H9 (cell line): ENCODE data around the gene SRC. TPM values are rescaled to one million over a fixed set of nuclear protein-coding genes. Genes with fewer than 3 reads are reported as not detected.
A peak's percentile ranks its signal among the peaks of the same experiment; 100 is the strongest.

Experiments
- DNase-seq: peaks from one replicate; pipeline ENCODE4 v3.0.0-alpha.2; 2017
- H2AFZ ChIP-seq: one replicate; pipeline ENCODE4 v1.6.1; 2013; ENCODE audit warnings: mild to moderate bottlenecking, low read length, control low read depth, moderate library complexity
- H2AK5ac ChIP-seq: 2 replicates; pipeline ENCODE4 v1.6.1; 2013; ENCODE audit warnings: low read length, control low read depth, mixed read lengths; ENCODE audit not compliant: insufficient read length
- H2BK120ac ChIP-seq: one replicate; pipeline ENCODE4 v1.6.1; 2013; ENCODE audit warnings: low read depth, mild to moderate bottlenecking, low read length, control low read depth, inconsistent platforms; ENCODE audit not compliant: poor library complexity, severe bottlenecking
- H2BK12ac ChIP-seq: 2 replicates; pipeline ENCODE4 v1.6.1; 2013; ENCODE audit warnings: low read length, control low read depth, mixed read lengths, low read depth; ENCODE audit not compliant: insufficient read length
- H2BK15ac ChIP-seq: 2 replicates; pipeline ENCODE4 v1.6.1; 2013; ENCODE audit warnings: low read depth, low read length, control low read depth
- H2BK20ac ChIP-seq: one replicate; pipeline ENCODE4 v1.6.1; 2013; ENCODE audit warnings: low read depth, mild to moderate bottlenecking, low read length, control low read depth, inconsistent platforms; ENCODE audit not compliant: poor library complexity, severe bottlenecking
- H2BK5ac ChIP-seq: 2 replicates; pipeline ENCODE4 v1.6.1; 2013; ENCODE audit warnings: low read length, control low read depth, mixed read lengths; ENCODE audit not compliant: insufficient read length
- H3K14ac ChIP-seq: 2 replicates; pipeline ENCODE4 v1.6.1; 2013; ENCODE audit warnings: low read length, control low read depth; ENCODE audit not compliant: insufficient read depth
- H3K18ac ChIP-seq: 2 replicates; pipeline ENCODE4 v1.6.1; 2013; ENCODE audit warnings: low read depth, mild to moderate bottlenecking, mixed read lengths, low read length, control low read depth; ENCODE audit not compliant: insufficient read length
- H3K23ac ChIP-seq: 2 replicates; pipeline ENCODE4 v1.6.1; 2013; ENCODE audit warnings: low read length, control low read depth, mixed read lengths, low read depth; ENCODE audit not compliant: insufficient read length
- H3K23me2 ChIP-seq: 2 replicates; pipeline ENCODE4 v1.6.1; 2013; ENCODE audit warnings: low read depth, mild to moderate bottlenecking, mixed read lengths, low read length, control low read depth; ENCODE audit not compliant: insufficient read length, poor library complexity, severe bottlenecking
- H3K27ac ChIP-seq: 2 replicates; pipeline ENCODE4 v1.5.1; 2013; ENCODE audit warnings: low read length, control low read depth, mixed read lengths, low read depth; ENCODE audit not compliant: insufficient read length
- H3K27me3 ChIP-seq: 2 replicates; pipeline ENCODE4 v1.6.1; 2013; ENCODE audit warnings: low read length, control low read depth, inconsistent platforms; ENCODE audit not compliant: insufficient read depth
- H3K4ac ChIP-seq: 2 replicates; pipeline ENCODE4 v1.6.1; 2013; ENCODE audit warnings: low read depth, mild to moderate bottlenecking, control low read depth, inconsistent platforms, low read length, moderate library complexity
- H3K4me1 ChIP-seq: 2 replicates; pipeline ENCODE4 v1.6.1; 2013; ENCODE audit warnings: low read length, control low read depth, inconsistent platforms; ENCODE audit not compliant: insufficient read depth
- H3K4me2 ChIP-seq: 2 replicates; pipeline ENCODE4 v1.6.1; 2013; ENCODE audit warnings: low read length, control low read depth, mixed read lengths; ENCODE audit not compliant: insufficient read length, insufficient read depth
- H3K56ac ChIP-seq: 2 replicates; pipeline ENCODE4 v1.6.1; 2013; ENCODE audit warnings: low read depth, mild to moderate bottlenecking, mixed read lengths, low read length, control low read depth; ENCODE audit not compliant: insufficient read length
- H3K79me1 ChIP-seq: 2 replicates; pipeline ENCODE4 v1.6.1; 2013; ENCODE audit warnings: low read depth, mild to moderate bottlenecking, moderate library complexity, low read length, control low read depth, inconsistent platforms; ENCODE audit not compliant: insufficient read depth, poor library complexity, severe bottlenecking
- H3K79me2 ChIP-seq: 2 replicates; pipeline ENCODE4 v1.6.1; 2013; ENCODE audit warnings: low read length, control low read depth, inconsistent platforms; ENCODE audit not compliant: insufficient read depth
- H3K9ac ChIP-seq: 2 replicates; pipeline ENCODE4 v1.6.1; 2013; ENCODE audit warnings: low read length, control low read depth, mixed read lengths; ENCODE audit not compliant: insufficient read length; ENCODE audit errors: extremely low read depth
- H3K9me3 ChIP-seq: one replicate; pipeline ENCODE4 v1.6.1; 2013; ENCODE audit warnings: low read depth, low read length, inconsistent platforms; ENCODE audit not compliant: control insufficient read depth
- H3T11ph ChIP-seq: one replicate; pipeline ENCODE4 v1.6.1; 2013; ENCODE audit warnings: mild to moderate bottlenecking, low read length, control low read depth, inconsistent platforms
- H4K20me1 ChIP-seq: one replicate; pipeline ENCODE4 v1.6.1; 2013; ENCODE audit not compliant: control insufficient read depth, insufficient read length, insufficient read depth
- H4K5ac ChIP-seq: 2 replicates; pipeline ENCODE4 v1.6.1; 2013; ENCODE audit warnings: low read depth, mild to moderate bottlenecking, mixed read lengths, low read length, control low read depth; ENCODE audit not compliant: insufficient read length
- H4K8ac ChIP-seq: replicated peaks from 2 replicates; pipeline ENCODE4 v1.6.1; 2013; ENCODE audit warnings: low read length, control low read depth, mixed read lengths, low read depth; ENCODE audit not compliant: insufficient read length
- H4K91ac ChIP-seq: 2 replicates; pipeline ENCODE4 v1.6.1; 2013; ENCODE audit warnings: low read depth, mild to moderate bottlenecking, moderate library complexity, mixed read lengths, low read length, control low read depth; ENCODE audit not compliant: insufficient read length
- H3K27ac Mint-ChIP-seq, 3 experiments: 2 replicates in 2 of 3; 3 replicates in 1 of 3; pipeline ENCODE4 v1.8.0; 2020 to 2021; ENCODE audit warnings: mixed read lengths in 3 of 3, mild to moderate bottlenecking in 1 of 3, moderate library complexity in 1 of 3
- H3K27me3 Mint-ChIP-seq: 2 replicates; pipeline ENCODE4 v1.8.0; 2021; ENCODE audit warnings: low read depth, mild to moderate bottlenecking, moderate library complexity, mixed read lengths
- H3K36me3 Mint-ChIP-seq, 3 experiments: 2 replicates in 2 of 3; 3 replicates in 1 of 3; pipeline ENCODE4 v1.8.0; 2020 to 2021; ENCODE audit warnings: low read depth in 3 of 3, mixed read lengths in 3 of 3; ENCODE audit not compliant: insufficient read depth in 1 of 3
- H3K4me1 Mint-ChIP-seq, 2 experiments: 2 replicates each; pipeline ENCODE4 v1.8.0; 2020; ENCODE audit warnings: mixed read lengths in 2 of 2
- H3K4me3 Mint-ChIP-seq, 2 experiments: 2 replicates in 1 of 2; 3 replicates in 1 of 2; pipeline ENCODE4 v1.8.0; 2020 to 2021; ENCODE audit warnings: mild to moderate bottlenecking in 2 of 2, mixed read lengths in 2 of 2, moderate library complexity in 1 of 2
- H3K9me3 Mint-ChIP-seq, 2 experiments: 2 replicates in 1 of 2; 3 replicates in 1 of 2; pipeline ENCODE4 v1.8.0; 2020; ENCODE audit warnings: mild to moderate bottlenecking in 2 of 2, mixed read lengths in 2 of 2, moderate library complexity in 1 of 2
- WGBS: extraction: QIAGEN DNeasy Blood & Tissue Kit; methylation state at CpG from one replicate; pipeline ENCODE4 v1.1.7; 2013; ENCODE audit warnings: missing lambda C conversion rate, low lambda C conversion rate, mixed read lengths; ENCODE audit not compliant: insufficient read length; ENCODE audit errors: extremely low coverage; 5-methylcytosine and 5-hydroxymethylcytosine counted together
- total RNA-seq: library from RNA; stranded (reverse); gene quantifications from 2 replicates; pipeline ENCODE4 v1.2.1, GENCODE V29; 2021
- TF ChIP-seq, protein P1 (sequence below): fragments of 200-600 bp; sonication (generic); conservative IDR thresholded peaks from 3 replicates; pipeline ENCODE4 v1.8.0; 2021; ENCODE audit warnings: antibody characterized with exemption, mild to moderate bottlenecking

Gene SRC
- total RNA-seq, 1 experiment from 2014 or later, result 44.5 TPM

DNA sequence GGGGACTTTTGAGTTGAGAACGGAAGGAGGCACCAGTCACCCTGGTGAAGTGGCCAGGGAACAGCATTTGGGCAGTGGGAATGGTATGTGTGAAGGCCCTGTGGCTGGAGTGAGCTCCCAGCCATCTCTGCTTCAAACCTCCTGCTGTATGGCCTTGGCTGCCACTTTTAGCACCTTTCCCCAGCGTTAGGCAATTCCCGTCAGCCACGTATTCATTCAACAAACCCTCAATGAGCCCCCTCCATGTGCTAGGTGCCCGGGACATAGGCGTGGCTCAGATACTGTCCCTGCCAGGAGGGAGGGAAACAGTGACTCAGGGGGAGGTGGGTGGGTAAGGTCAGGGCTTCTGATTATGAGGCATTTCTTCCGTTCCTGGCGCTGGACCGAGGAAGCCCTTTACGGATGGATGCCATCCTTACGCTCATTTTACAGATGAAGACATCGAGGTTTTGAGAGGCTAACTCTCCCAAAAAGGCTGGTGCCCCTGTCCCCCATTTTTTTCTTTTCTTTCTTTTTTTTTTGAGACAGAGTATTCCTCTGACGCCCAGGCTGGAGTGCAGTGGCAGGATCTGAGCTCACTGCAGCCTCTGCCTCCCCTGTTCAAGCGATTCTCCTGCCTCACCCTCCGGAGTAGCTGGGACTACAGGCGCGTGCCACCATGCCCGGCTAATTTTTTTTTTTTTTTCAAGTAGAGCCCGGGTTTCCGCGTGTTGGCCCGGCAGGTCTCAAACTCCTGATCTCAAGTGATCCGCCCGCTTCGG, 37.5 kb downstream of the SRC start:
- Mint-ChIP-seq H3K36me3 (peaks cover 9 to 27% (median 23%) of the 10 kb centered on the region in 3 experiments), H3K4me1 (peaks cover 13 to 14% of the 10 kb centered on the region in 2 experiments), H3K4me3 (peak overlapping the region in 1 of 2 experiments; percentile 62; a peak in 2 of 5 replicates), H3K27me3 (no peaks in the 10 kb centered on the region; the same call in 1 of the 2 replicates), H3K9me3 (no peaks in the 10 kb centered on the region; a peak in 1 of 5 replicates), H3K27ac (peak overlapping the region in 1 of 3 experiments; percentile 77; a peak in 2 of 7 replicates)
- Histone ChIP-seq H3K56ac (no peak overlapping the region), H3K4me1 (no peaks in the 10 kb centered on the region; the same call in 1 of the 2 replicates), H4K5ac (no peak overlapping the region), H2BK120ac (no peak overlapping the region), H3K14ac (no peak overlapping the region), H3K23me2 (no peaks in the 10 kb centered on the region), H3K79me2 (no peaks in the 10 kb centered on the region), H2BK5ac (no peak overlapping the region), H3K9ac (no peak overlapping the region), H4K8ac (no peak overlapping the region), H2BK20ac (no peak overlapping the region), H3K27ac (no peak overlapping the region), H2BK15ac (no peak overlapping the region), H3K27me3 (no peaks in the 10 kb centered on the region), H2AK5ac (no peak overlapping the region), H3K4ac (no peak overlapping the region), H3K4me2 (no peak overlapping the region), H4K91ac (no peak overlapping the region), H4K20me1 (no peaks in the 10 kb centered on the region), H3K23ac (no peak overlapping the region), H3K79me1 (no peaks in the 10 kb centered on the region), H2AFZ (no peak overlapping the region), H3T11ph (no peak overlapping the region), H3K9me3 (no peaks in the 10 kb centered on the region), H2BK12ac (no peak overlapping the region), H3K18ac (no peak overlapping the region)
- no peak for DNase-seq
- no CpG with 5 or more reads among the region's 25 CpGs for WGBS
- TF ChIP-seq, protein P1, sequence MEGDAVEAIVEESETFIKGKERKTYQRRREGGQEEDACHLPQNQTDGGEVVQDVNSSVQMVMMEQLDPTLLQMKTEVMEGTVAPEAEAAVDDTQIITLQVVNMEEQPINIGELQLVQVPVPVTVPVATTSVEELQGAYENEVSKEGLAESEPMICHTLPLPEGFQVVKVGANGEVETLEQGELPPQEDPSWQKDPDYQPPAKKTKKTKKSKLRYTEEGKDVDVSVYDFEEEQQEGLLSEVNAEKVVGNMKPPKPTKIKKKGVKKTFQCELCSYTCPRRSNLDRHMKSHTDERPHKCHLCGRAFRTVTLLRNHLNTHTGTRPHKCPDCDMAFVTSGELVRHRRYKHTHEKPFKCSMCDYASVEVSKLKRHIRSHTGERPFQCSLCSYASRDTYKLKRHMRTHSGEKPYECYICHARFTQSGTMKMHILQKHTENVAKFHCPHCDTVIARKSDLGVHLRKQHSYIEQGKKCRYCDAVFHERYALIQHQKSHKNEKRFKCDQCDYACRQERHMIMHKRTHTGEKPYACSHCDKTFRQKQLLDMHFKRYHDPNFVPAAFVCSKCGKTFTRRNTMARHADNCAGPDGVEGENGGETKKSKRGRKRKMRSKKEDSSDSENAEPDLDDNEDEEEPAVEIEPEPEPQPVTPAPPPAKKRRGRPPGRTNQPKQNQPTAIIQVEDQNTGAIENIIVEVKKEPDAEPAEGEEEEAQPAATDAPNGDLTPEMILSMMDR, result no peak
